ENCODE results near the gene NRIP2. TPM values are rescaled to one million over a fixed set of nuclear protein-coding genes. Genes with fewer than 3 reads are reported as not detected.

NRIP2 gene
- total RNA-seq, 2 donors from 2014 or later, result 0.59 to 3.0 TPM

DNA sequence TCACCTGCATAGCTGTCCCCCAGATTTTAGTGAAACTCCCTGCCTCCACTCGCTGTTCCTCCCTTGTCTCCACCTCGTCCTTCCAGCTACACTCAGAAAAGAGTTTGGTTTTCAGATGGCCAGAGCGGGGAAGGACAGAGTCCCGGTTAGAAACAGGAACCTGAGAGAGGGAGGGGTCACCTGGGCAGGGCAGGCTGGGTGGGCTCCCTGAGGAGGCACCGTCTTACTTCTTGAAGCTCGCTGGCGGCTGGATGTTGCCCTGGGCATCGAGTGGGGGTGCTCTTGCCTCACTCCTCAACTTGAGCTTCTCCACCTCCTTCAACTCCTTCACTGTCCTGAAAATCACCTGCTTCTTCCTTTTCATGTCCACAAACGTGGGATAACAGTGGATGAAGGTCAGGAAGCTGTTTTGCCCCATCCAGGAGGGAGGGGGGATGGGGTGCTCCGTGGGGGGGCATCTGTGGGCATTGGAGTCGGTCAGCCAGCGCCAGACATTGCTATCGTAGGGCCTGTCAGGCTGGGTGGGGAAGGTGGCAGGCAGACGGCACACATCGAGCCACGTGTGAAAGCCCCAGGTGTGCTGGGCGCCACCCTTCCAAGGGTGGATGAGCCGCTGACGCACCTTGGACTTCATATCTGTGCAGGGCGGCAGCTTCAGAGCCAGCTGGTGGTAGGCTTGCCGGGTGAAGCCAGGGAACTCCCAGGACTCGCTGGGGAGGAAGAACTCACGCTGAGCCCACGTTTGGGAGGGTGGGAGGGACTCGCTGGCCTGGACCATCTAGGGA, 20.0 kb upstream of the NRIP2 start:
- no peak for TF ChIP-seq CTCF (IDR thresholded peaks at IDR 0.05)
- DNase-seq (ENCODE audit: low spot score), result no peak
- Histone ChIP-seq H3K36me3 (no peaks in the 10 kb centered on the region), H3K9me3 (no peaks in the 10 kb centered on the region), H3K4me1 (peaks cover 0 to 9% of the 10 kb centered on the region in 2 donors), H3K27me3 (no peaks in the 10 kb centered on the region), H3K4me3 (no peak overlapping the region), H3K27ac (no peak overlapping the region)

GRCh38 chr12:2853626-2854025, 18.8 kb upstream of the NRIP2 start:
- Histone ChIP-seq H3K36me3 (no peaks in the 10 kb centered on the region), H3K27me3 (no peaks in the 10 kb centered on the region), H3K9me3 (no peaks in the 10 kb centered on the region), H3K27ac (no peak overlapping the region), H3K4me1 (peaks cover 0 to 7% of the 10 kb centered on the region in 2 donors), H3K4me3 (no peak overlapping the region)
- DNase-seq (ENCODE audit: low spot score), result peak; percentile 83
- peak; percentile 79 to 88 for TF ChIP-seq CTCF (IDR thresholded peaks at IDR 0.05)

DNA sequence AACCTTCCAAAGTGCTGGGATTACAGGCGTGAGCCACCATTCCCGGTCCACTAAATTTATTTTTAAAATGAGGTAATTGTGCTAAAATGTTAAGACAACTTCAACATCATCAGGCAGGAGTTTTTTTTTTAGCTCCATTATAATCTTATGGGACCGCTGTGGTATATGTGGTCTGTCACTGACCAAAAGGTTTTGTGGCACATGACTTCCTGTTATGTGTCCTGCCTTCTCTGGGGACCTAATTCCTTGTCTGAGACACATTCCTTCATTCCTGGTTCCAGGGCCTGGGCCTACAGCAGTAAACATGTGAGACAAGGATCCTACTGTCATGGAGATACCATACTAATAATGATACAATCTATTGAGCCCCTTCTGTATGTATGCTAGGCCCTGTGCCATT, 17.1 kb upstream of the NRIP2 start:
- H3K4me1 ChIP-seq, result peaks cover 0 to 4% of the 10 kb centered on the region in 2 donors
- no peak overlapping the region for H3K27ac ChIP-seq
- H3K9me3 ChIP-seq, result no peaks in the 10 kb centered on the region
- DNase-seq (ENCODE audit: low spot score), result no peak
- no peak overlapping the region for H3K4me3 ChIP-seq
- TF ChIP-seq CTCF (IDR thresholded peaks at IDR 0.05), result no peak
- H3K36me3 ChIP-seq, result peaks cover 8% of the 10 kb centered on the region
- H3K27me3 ChIP-seq, result no peaks in the 10 kb centered on the region

DNA sequence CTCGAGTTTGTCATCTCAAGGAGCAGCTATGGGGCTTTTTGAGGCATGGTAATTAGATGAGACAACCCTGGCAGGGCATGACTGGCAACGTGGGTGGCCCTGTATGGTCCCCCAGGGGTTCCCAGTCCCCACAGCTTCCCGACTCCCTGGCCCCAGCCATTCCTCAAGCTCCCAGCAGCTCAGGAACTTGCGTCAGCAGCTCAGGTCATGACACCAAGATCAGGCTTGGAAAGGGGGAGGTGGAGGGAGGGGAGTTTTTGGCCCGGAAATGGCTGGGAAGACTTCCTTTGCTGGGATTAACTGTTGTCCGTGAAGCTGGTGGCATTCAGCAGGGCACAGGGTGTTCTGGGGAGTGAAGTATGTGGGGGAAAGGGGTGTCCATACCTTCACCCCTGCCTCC, 10.4 kb upstream of the NRIP2 start:
- Histone ChIP-seq H3K4me3 (no peak overlapping the region), H3K4me1 (peaks cover 0 to 11% of the 10 kb centered on the region in 2 donors), H3K9me3 (no peaks in the 10 kb centered on the region), H3K27ac (peak overlapping the region; percentile 16 to 29), H3K27me3 (no peaks in the 10 kb centered on the region), H3K36me3 (peaks cover 8% of the 10 kb centered on the region)
- no peak for DNase-seq (ENCODE audit: low spot score)
- TF ChIP-seq CTCF (IDR thresholded peaks at IDR 0.05), result no peak

- no peak for DNase-seq (ENCODE audit: low spot score)
- TF ChIP-seq CTCF (IDR thresholded peaks at IDR 0.05), result no peak
- peak overlapping the region; percentile 16 to 29 for H3K27ac ChIP-seq
Measured at GRCh38 chr12:2844786-2845185, 10.0 kb upstream of the NRIP2 start.

More at GRCh38 chr12:2844786-2845185, 10.0 kb upstream of the NRIP2 start:
- Histone ChIP-seq H3K4me1 (peaks cover 0 to 11% of the 10 kb centered on the region in 2 donors), H3K4me3 (no peak overlapping the region), H3K27me3 (no peaks in the 10 kb centered on the region), H3K36me3 (peaks cover 8% of the 10 kb centered on the region), H3K9me3 (no peaks in the 10 kb centered on the region)

Measured in right atrium auricular region (tissue), 2 donors.